HG03439 (cell line): Measurements from ENCODE around the gene CFAP58.
A peak's percentile ranks its signal among the peaks of the same experiment; 100 is the strongest.

Experiments
- ATAC-seq: cut with Tn5 transposase; IDR thresholded peaks from one replicate; pipeline ENCODE4 v1.9.1; 2021; ENCODE audit warnings: mild to moderate bottlenecking, moderate library complexity; ENCODE audit not compliant: unreplicated experiment

CFAP58 gene

DNA sequence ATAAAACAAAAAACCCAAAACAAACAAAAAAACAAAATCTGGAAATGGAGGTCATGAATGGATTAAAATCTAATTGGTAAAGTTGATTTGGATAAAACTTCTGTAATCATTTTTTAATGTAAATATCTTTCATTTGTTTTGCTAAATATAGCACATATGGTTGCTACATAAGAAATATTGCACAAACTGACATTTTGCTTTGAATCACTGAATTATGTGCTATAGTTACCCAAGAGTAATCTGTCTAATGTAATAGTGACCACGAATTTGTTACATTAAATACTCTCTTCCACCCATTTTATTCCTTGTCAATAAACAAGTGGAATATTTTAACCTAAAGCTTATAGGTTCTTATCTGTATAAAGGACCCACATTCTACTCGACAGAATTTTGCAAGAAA, 6.2 kb downstream of the CFAP58 start:
- no peak for ATAC-seq

DNA sequence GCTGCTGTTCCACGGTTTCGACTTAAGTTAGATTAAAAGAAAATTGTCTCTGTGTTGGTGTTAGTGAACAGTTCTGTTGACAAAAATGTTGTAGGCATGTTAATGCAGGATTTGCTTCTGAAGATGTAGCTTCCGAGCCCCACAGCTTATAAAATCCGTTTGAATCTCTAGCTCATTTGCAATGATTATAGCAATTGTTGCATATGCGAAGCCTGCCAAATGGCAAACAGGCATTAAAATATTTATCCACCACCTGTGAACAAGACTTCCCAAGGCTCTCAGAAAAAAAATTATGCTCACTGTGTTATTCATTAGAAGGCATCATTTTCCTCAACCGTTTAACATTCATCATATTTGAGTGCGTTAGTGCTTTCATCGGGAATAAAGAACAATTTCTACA, 14.3 kb downstream of the CFAP58 start:
- ATAC-seq = no peak

- ATAC-seq = no peak
These were observed 14.7 kb downstream of the CFAP58 start for GRCh38 chr10:104368381-104368780.

GRCh38 chr10:104371753-104372152, 18.1 kb downstream of the CFAP58 start:
- no peak for ATAC-seq

GRCh38 chr10:104374591-104374990, 21.0 kb downstream of the CFAP58 start:
- no peak for ATAC-seq

DNA sequence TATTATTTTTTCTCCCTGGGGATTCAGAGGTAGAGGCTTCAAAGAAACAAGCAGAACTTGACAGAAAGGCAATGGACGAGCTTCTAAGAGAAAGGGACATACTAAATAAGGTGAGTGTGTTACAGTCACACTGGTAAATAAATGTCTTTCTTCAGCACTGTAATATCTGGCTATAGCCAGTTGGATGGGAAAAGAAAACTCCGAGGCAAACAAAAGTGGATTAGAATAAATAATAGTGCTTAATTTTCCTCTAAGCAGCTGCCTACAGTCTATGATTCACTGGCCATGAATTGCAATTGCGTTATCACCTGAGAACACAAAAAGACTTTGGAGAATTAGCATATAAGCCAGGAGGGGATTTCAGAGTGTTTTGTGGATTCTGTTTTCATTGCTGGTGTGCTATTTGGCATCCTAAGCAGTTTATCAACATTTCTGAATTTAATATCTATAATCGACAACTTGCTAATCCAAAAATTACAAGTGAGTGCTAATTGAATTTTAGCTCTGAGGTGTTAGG, 23.2 kb downstream of the CFAP58 start:
- ATAC-seq = no peak

- ATAC-seq = no peak
These were observed 26.7 kb downstream of the CFAP58 start for GRCh38 chr10:104380336-104380735.

- ATAC-seq = no peak
These were observed 33.7 kb downstream of the CFAP58 start for GRCh38 chr10:104387130-104387888.

- ATAC-seq = no peak
These were observed 35.2 kb downstream of the CFAP58 start for GRCh38 chr10:104388830-104389229.

- no peak for ATAC-seq
These were observed 37.7 kb downstream of the CFAP58 start for GRCh38 chr10:104391150-104391968.

GRCh38 chr10:104391969-104392296, 38.3 kb downstream of the CFAP58 start:
- no peak for ATAC-seq

GRCh38 chr10:104393387-104393786, 39.8 kb downstream of the CFAP58 start:
- no peak for ATAC-seq

GRCh38 chr10:104396581-104396980, 42.9 kb downstream of the CFAP58 start:
- no peak for ATAC-seq

GRCh38 chr10:104403636-104404035, 50.0 kb downstream of the CFAP58 start:
- no peak for ATAC-seq

GRCh38 chr10:104406715-104407650, 53.4 kb downstream of the CFAP58 start:
- ATAC-seq = no peak

DNA sequence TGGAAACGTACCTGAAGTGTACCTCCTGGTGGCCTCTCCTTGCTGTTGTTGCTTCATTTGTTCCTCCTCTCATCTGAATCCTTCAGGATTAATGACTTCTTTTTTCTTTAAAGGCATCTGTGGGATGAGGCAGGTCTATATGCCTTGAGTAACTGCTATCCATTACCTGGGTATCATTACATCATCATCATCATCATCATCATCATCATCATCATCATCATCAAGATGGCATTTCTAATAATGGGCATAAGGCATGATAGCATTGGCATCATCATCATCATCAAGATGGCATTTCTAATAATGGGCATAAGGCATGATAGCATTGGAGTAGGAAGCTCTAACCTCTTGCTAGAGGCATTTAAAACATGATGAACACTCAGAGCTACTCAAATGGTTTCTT, 59.9 kb downstream of the CFAP58 start:
- no peak for ATAC-seq

DNA sequence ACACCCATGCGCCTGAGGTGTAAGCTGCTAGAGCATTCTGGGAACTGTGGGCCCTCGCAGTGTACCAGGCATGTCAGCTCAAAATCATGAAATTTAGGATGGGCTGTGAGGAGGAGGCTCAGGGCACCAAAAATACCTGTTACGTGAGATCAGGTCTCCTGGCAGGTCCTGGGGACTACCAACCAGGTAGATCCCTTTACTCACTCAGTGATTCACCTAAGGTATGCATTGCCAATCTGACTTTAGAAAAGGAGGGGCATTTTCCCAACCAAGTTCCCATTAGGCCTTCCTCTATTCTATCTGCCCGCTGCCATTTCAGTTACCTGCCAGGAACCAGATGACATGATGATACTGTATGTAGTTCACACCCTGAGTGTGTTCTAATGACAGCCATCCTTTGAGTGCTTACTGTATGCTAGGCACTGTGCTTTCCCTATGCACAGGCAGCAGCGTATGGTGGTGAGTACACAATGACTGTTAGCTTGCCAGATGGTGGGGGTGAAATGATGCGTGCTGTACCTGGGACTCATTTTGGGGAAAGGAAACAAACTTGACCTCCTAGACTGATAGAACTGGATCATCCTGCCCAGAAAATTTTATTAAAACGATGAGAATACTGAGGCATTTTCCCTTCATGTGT, 62.0 kb downstream of the CFAP58 start:
- ATAC-seq = no peak

DNA sequence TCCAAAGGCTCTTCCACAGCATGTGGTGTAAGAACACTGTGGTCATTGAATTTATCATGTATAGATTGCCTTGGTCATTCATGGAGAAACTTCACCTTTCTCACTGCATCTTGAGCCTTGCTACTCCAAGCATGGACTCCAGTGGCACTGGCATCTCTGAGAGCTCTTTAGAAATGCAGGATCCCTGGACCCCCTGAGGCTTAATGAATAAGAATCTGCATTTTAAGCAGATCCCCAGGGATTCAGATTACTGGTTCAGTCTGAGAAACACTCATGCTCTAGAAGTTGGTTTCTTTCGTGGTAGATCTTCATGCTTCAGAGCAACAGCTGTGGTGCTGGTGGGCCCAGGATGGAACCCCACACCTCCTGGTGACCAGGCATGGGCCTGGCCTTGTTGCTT, 63.2 kb downstream of the CFAP58 start:
- no peak for ATAC-seq

GRCh38 chr10:104417637-104418292, 64.1 kb downstream of the CFAP58 start:
- no peak for ATAC-seq

GRCh38 chr10:104424719-104425118, 71.1 kb downstream of the CFAP58 start:
- peak; percentile 97 for ATAC-seq
